IMR-90 (cell line): ENCODE measurements around the gene TAAR8. TPM values are rescaled to one million over a fixed set of nuclear protein-coding genes. Genes with fewer than 3 reads are reported as not detected.

Source experiments
- ATAC-seq: fragments of 200-7000 bp; cut with Tn5 transposase; 2 replicates; pipeline ENCODE4 v1.9.1; 2020; ENCODE audit warnings: low read depth, mild to moderate bottlenecking, moderate library complexity
- BruUV-seq: library from RNA; stranded (reverse); fragments of 400-500 nt; replicated peaks from 2 replicates; lab custom pipeline; 2021; lab: Mats Ljungman, UMichigan
- CTCF ChIA-PET: fragments of 300-600 bp; formaldehyde crosslinking; extraction: SDS; loops from one replicate; lab custom pipeline; 2021; ENCODE audit warnings: antibody characterized with exemption; lab: Yijun Ruan, JAX
- POLR2A ChIA-PET: fragments of 300-600 bp; sonication (Branson Sonifier 250); formaldehyde crosslinking; loops from one replicate; lab custom pipeline; 2022; ENCODE audit warnings: antibody characterized with exemption; ENCODE audit not compliant: unreplicated experiment; lab: Charles Lee
- DNase-seq: peaks from one replicate; pipeline ENCODE4 v3.0.0; 2013
- H2AFZ ChIP-seq: replicated peaks from 2 replicates; pipeline ENCODE3; 2013; ENCODE audit warnings: low read length, mild to moderate bottlenecking; ENCODE audit not compliant: poor library complexity
- H2AK5ac ChIP-seq: 2 replicates; pipeline ENCODE4 v1.6.1; 2013; ENCODE audit warnings: low read depth, low read length, inconsistent platforms
- H2AK9ac ChIP-seq: replicated peaks from 2 replicates; pipeline ENCODE3; 2013; ENCODE audit warnings: mild to moderate bottlenecking, low read depth, low read length, moderate library complexity; ENCODE audit not compliant: poor library complexity
- H2BK120ac ChIP-seq: 2 replicates; pipeline ENCODE4 v1.6.1; 2013; ENCODE audit warnings: low read depth, low read length, inconsistent platforms
- H2BK15ac ChIP-seq: 3 replicates; pipeline ENCODE4 v1.6.1; 2013; ENCODE audit warnings: low read depth, low read length, inconsistent platforms
- H2BK20ac ChIP-seq: 2 replicates; pipeline ENCODE4 v1.6.1; 2013; ENCODE audit warnings: low read depth, mild to moderate bottlenecking, inconsistent platforms, low read length, moderate library complexity
- H2BK5ac ChIP-seq: 2 replicates; pipeline ENCODE4 v1.6.1; 2013; ENCODE audit warnings: mild to moderate bottlenecking, low read depth, low read length, inconsistent platforms; ENCODE audit not compliant: poor library complexity, severe bottlenecking
- H3K14ac ChIP-seq: replicated peaks from 2 replicates; pipeline ENCODE4 v1.6.1; 2013; ENCODE audit warnings: low read depth, low read length, inconsistent platforms
- H3K18ac ChIP-seq: 2 replicates; pipeline ENCODE4 v1.6.1; 2013; ENCODE audit warnings: low read depth, low read length, control low read depth
- H3K23ac ChIP-seq: 2 replicates; pipeline ENCODE4 v1.6.1; 2013; ENCODE audit warnings: low read depth, low read length, inconsistent platforms
- H3K27ac ChIP-seq: 2 replicates; pipeline ENCODE4 v1.5.1; 2013; ENCODE audit warnings: mild to moderate bottlenecking, control low read depth, low read length; ENCODE audit not compliant: insufficient read depth
- H3K27me3 ChIP-seq: 2 replicates; pipeline ENCODE4 v1.6.1; 2013; ENCODE audit warnings: low read length; ENCODE audit not compliant: control insufficient read depth, insufficient read depth
- H3K36me3 ChIP-seq: 2 replicates; pipeline ENCODE4 v1.6.1; 2013; ENCODE audit warnings: low read length, mixed read lengths; ENCODE audit not compliant: control insufficient read depth, insufficient read depth
- H3K4ac ChIP-seq: 2 replicates; pipeline ENCODE4 v1.6.1; 2013; ENCODE audit warnings: low read depth, low read length, inconsistent platforms
- H3K4me1 ChIP-seq: 2 replicates; pipeline ENCODE4 v1.6.1; 2013; ENCODE audit warnings: low read length, mixed read lengths; ENCODE audit not compliant: control insufficient read depth, insufficient read depth
- H3K4me2 ChIP-seq: 2 replicates; pipeline ENCODE4 v1.6.1; 2013; ENCODE audit warnings: low read depth, mild to moderate bottlenecking, control low read depth, low read length, moderate library complexity
- H3K4me3 ChIP-seq: 2 replicates; pipeline ENCODE4 v1.5.1; 2013; ENCODE audit warnings: low read depth, mild to moderate bottlenecking, control low read depth, low read length, moderate library complexity; ENCODE audit not compliant: insufficient read depth
- H3K56ac ChIP-seq: 2 replicates; pipeline ENCODE4 v1.6.1; 2013; ENCODE audit warnings: low read length, inconsistent platforms; ENCODE audit not compliant: insufficient read depth; ENCODE audit errors: extremely low read depth
- H3K79me1 ChIP-seq, 2 experiments: 2 replicates each; pipeline ENCODE4 v1.6.1; 2013; ENCODE audit warnings: low read length in 2 of 2, inconsistent platforms in 1 of 2, low read depth in 1 of 2
- H3K9ac ChIP-seq: 2 replicates; pipeline ENCODE4 v1.6.1; 2013; ENCODE audit warnings: low read depth, low read length, control low read depth
- H3K9me1 ChIP-seq: 2 replicates; pipeline ENCODE4 v1.6.1; 2013; ENCODE audit warnings: low read length, inconsistent platforms; ENCODE audit not compliant: insufficient read depth
- H3K9me3 ChIP-seq: 2 replicates; pipeline ENCODE4 v1.6.1; 2013; ENCODE audit warnings: low read length; ENCODE audit not compliant: control insufficient read depth, insufficient read depth
- H4K20me1 ChIP-seq: 2 replicates; pipeline ENCODE4 v1.6.1; 2013; ENCODE audit warnings: low read length, inconsistent platforms; ENCODE audit not compliant: insufficient read depth
- H4K5ac ChIP-seq: 2 replicates; pipeline ENCODE4 v1.6.1; 2013; ENCODE audit warnings: mild to moderate bottlenecking, low read depth, low read length, control low read depth
- H4K8ac ChIP-seq, 2 experiments: 2 replicates each; pipeline ENCODE4 v1.6.1; 2013; ENCODE audit warnings: low read depth in 2 of 2, low read length in 2 of 2, control low read depth in 1 of 2, inconsistent platforms in 1 of 2
- H4K91ac ChIP-seq: 2 replicates; pipeline ENCODE4 v1.6.1; 2013; ENCODE audit warnings: low read depth, low read length, inconsistent platforms; ENCODE audit not compliant: insufficient read depth
- CTCF ChIP-seq: conservative IDR thresholded peaks from 2 replicates; pipeline ENCODE4 v1.5.1; 2012; ENCODE audit warnings: mild to moderate bottlenecking, low read depth, low read length, improper control_type of control experiment
- ELK1 ChIP-seq: fragments of 150-350 bp; IDR thresholded peaks from 2 replicates; pipeline ENCODE4 v1.6.1; 2016; ENCODE audit warnings: low read depth, mild to moderate bottlenecking, low read length, moderate library complexity, borderline replicate concordance
- RAD21 ChIP-seq: IDR thresholded peaks from 2 replicates; pipeline ENCODE4 v1.6.1; 2012; ENCODE audit warnings: low read length, improper control_type of control experiment
- SMC3 ChIP-seq: fragments of 150-350 bp; IDR thresholded peaks from 2 replicates; pipeline ENCODE4 v1.6.1; 2016; ENCODE audit warnings: low read depth, mild to moderate bottlenecking, antibody characterized with exemption, low read length, moderate library complexity
- WGBS, 2 experiments: methylation state at CpG; one replicate each; pipeline versions ENCODE4 v1.1.5 to v1.1.7; 2013; ENCODE audit warnings: missing lambda C conversion rate in 2 of 2; ENCODE audit not compliant: insufficient read length in 1 of 2; ENCODE audit errors: extremely low coverage in 2 of 2; 5-methylcytosine and 5-hydroxymethylcytosine counted together
- dilution Hi-C: fragments of 300-500 bp; cut with HindIII; formaldehyde crosslinking; loops from one replicate; pipeline ENCODE4 v1.14.3; 2018; ENCODE audit warnings: low sequenced_read_pairs; ENCODE audit not compliant: unreplicated experiment
- in situ Hi-C: fragments of 300-500 bp; cut with MboI; formaldehyde crosslinking; loops from 3 replicates; pipeline ENCODE4 v1.14.3; 2019; ENCODE audit warnings: low sequenced_read_pairs, inconsistent platforms, mixed read lengths
- intact Hi-C: fragments of 100-400 bp; cut with micrococcal nuclease; formaldehyde crosslinking; loops from 2 replicates; pipeline ENCODE4 v1.10.0; 2022
- polyA plus RNA-seq, 3 experiments: library from polyadenylated mRNA; depleted of rRNA; stranded (reverse); fragments of >200 nt; gene quantifications; 2 replicates each; pipeline ENCODE4 v1.2.3, GENCODE V29; 2012; ENCODE audit warnings: low replicate concordance in 1 of 3
- total RNA-seq: library from RNA; depleted of rRNA; stranded (reverse); fragments of >200 nt; gene quantifications from 2 replicates; pipeline ENCODE4 v1.2.3, GENCODE V29; 2012

Gene TAAR8
- total and polyA plus RNA-seq, 2 of the 4 experiments (the other 2 are of a cell fraction) = not detected

GRCh38 chr6:132530293-132530974 lies 22.0 kb upstream of the TAAR8 start:
- peak overlapping the region; percentile 78 for H3K4me2 ChIP-seq
- no peaks in the 10 kb centered on the region for H3K9me1 ChIP-seq
- peak; percentile 69 for DNase-seq
- H3K14ac ChIP-seq = no peak overlapping the region
- H2AFZ ChIP-seq = no peak overlapping the region
- in situ Hi-C loops = loop anchor here (10.0 kb wide), 1 partner anchor 244 kb away; no protein-coding TSS in a partner anchor
- H2AK5ac ChIP-seq = no peak overlapping the region
- ATAC-seq = peak; percentile 83
- no peak overlapping the region for H4K91ac ChIP-seq
- no peak overlapping the region for H2BK20ac ChIP-seq
- no peak overlapping the region for H3K18ac ChIP-seq
- H2AK9ac ChIP-seq = no peak overlapping the region
- no peaks in the 10 kb centered on the region for H4K20me1 ChIP-seq
- CTCF ChIA-PET = interaction anchor here (0.5 to 1.2 kb wide), 8 partner anchors 10 to 235 kb away, joined by 3 to 4 read pairs (median 3); partner anchors contain the start of genes STX7 and TAAR5
- H3K23ac ChIP-seq = no peak overlapping the region
- dilution Hi-C loops = no loop called here
- H3K4ac ChIP-seq = no peak overlapping the region
- BruUV-seq = no TSS peak
- no peaks in the 10 kb centered on the region for H3K79me1 ChIP-seq
- H2BK15ac ChIP-seq = no peak overlapping the region
- POLR2A ChIA-PET = no interaction called here
- no peaks in the 10 kb centered on the region for H3K36me3 ChIP-seq
- intact Hi-C loops = loop anchor here (1.0 to 2.0 kb wide), 4 partner anchors 138 to 284 kb away; partner anchors contain the start of genes RPS12 and SLC18B1
- no peak overlapping the region for H2BK5ac ChIP-seq
- no peak for TF ChIP-seq ELK1
- TF ChIP-seq SMC3 = peak; percentile 46; the same call in 1 of the 2 replicates
- peak; percentile 73 for TF ChIP-seq CTCF
- TF ChIP-seq RAD21 = peak; percentile 70
- no peak overlapping the region for H3K56ac ChIP-seq
- no peaks in the 10 kb centered on the region for H3K4me1 ChIP-seq
- no peak overlapping the region for H3K4me3 ChIP-seq
- no peak overlapping the region for H4K5ac ChIP-seq
- no peak overlapping the region for H2BK120ac ChIP-seq
- whole genome bisulfite sequencing, 2 experiments = no CpG with 5 or more reads among the region's 9 CpGs
- H3K27ac ChIP-seq = no peak overlapping the region
- peaks cover 17% of the 10 kb centered on the region for H3K27me3 ChIP-seq
- no peaks in the 10 kb centered on the region for H3K9me3 ChIP-seq
- H3K9ac ChIP-seq = no peak overlapping the region
- H4K8ac ChIP-seq = no peak overlapping the region
